AG10803 (cell line): ENCODE data around the gene CHM.
A peak's percentile ranks its signal among the peaks of the same experiment; 100 is the strongest.
"Not testable (repeated sequence)": the region's sequence is repeated elsewhere in the genome, so short reads cannot be mapped to it uniquely, and the experiment has no call there.

ENCODE experiments used
- DNase-seq: peaks from one replicate; pipeline ENCODE4 v3.0.0; 2010; ENCODE audit warnings: low read depth
- H3K4me3 ChIP-seq: 2 replicates; pipeline ENCODE4 v1.5.1; 2011; ENCODE audit warnings: mild to moderate bottlenecking, low read length, control low read depth
- TF ChIP-seq, protein P1 (sequence below): conservative IDR thresholded peaks from 2 replicates; pipeline ENCODE4 v1.5.1; 2011; ENCODE audit warnings: mild to moderate bottlenecking, low read length, control low read depth, inconsistent platforms

CHM gene

DNA sequence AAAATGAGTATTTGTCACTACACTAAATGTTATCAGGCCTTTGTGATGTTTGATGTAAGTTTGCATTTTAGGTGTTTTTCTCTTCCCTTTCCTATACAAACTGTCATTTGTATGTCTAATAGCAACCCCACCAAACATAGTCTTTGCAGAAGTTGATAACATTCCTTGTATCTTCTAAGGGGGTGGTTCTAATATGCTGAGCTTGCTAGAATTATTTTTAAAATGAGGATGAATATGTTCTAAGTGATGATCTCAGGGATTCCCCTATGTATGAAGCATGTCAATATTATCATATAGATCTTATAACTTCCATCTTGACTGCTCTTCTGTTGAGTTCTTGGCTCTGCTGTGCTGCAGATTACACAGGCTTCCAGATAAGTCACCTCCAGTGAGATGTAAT, 3.1 kb downstream of the CHM start:
- no peak overlapping the region for H3K4me3 ChIP-seq
- no peak for DNase-seq
- TF ChIP-seq, protein P1, sequence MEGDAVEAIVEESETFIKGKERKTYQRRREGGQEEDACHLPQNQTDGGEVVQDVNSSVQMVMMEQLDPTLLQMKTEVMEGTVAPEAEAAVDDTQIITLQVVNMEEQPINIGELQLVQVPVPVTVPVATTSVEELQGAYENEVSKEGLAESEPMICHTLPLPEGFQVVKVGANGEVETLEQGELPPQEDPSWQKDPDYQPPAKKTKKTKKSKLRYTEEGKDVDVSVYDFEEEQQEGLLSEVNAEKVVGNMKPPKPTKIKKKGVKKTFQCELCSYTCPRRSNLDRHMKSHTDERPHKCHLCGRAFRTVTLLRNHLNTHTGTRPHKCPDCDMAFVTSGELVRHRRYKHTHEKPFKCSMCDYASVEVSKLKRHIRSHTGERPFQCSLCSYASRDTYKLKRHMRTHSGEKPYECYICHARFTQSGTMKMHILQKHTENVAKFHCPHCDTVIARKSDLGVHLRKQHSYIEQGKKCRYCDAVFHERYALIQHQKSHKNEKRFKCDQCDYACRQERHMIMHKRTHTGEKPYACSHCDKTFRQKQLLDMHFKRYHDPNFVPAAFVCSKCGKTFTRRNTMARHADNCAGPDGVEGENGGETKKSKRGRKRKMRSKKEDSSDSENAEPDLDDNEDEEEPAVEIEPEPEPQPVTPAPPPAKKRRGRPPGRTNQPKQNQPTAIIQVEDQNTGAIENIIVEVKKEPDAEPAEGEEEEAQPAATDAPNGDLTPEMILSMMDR = no peak

DNA sequence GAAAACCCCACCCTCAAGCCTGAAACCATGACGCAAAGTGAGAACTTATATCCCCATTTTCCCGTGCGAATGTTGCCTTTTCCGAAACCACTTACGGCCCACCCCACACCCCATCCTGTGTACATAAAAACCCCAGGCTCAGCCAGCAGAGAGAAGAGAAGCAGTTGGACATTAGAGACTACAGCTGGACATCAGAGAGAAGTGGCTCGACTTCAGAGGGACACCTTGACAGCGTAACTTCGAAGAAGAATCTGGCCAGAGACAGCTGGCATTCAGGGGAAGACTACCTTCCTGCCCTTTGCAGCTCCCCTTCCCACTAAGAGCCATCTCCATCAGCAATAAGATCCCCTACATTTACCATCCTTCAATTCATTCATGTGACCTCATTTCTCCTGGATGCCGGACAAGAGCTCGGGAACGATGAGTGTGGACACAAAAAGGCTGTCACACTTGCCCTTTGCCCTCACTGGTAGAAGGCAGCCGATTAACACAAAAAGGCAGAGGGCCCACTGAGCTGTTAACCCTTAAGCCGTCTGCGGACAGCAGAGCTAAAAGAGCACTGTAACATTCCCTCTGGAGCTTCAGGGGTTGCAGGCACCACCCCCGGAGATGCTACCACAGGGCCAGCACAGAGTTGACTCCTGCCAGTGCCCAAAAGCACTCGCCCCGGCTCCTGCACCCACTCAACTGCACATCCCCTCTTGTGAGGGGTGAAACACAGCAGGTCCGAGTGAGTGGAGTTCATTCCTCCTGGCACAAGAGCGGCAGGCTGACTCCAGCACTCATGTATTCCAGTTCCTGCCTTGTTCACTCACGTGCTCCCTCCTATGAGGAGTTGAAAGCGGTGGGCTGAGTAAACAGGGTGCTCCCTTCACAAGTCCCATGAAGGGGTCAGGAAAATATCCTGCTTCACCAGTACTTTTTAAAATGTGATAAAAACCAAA, 7.5 kb downstream of the CHM start:
- TF ChIP-seq, protein P1 = no peak
- DNase-seq = no peak
- H3K4me3 ChIP-seq = no peak overlapping the region

DNA sequence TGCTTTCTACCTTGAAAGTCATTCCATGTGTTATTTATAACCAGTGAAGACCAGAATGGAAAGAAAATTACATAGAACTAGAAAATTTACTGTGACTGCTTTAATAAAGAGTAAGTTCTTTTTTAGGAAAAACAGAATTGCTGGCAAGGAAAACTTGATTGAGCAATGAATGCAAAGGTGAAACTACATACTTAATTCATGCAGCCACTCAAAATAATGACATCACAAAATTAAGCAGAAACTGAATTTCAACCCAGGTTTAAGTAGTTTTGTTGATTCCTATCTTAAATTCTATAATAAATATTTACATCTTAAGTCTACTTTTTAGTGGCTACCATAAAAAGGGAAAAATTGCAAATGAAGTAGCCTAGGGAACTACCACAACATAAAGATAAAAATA, 14.0 kb downstream of the CHM start:
- no peak overlapping the region for H3K4me3 ChIP-seq
- DNase-seq = no peak
- TF ChIP-seq, protein P1 = no peak

DNA sequence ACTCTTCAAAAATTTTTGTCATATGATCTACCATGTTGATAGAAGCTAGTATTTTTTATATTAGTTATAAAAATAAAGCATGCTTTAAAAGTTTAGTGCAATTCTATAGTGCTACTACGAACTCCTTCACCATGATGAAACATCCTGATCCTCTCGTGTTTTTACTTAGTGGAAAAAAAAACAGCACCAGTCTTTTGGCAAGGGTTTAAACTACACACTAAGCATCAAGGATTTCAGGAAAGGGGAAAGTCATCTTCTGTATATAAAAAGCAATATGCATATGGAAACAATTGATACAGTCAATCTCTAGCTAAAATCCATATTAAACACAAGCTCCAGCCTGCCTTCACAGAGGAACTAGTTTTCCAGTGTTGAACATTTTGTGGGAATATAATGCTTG, 18.7 kb downstream of the CHM start:
- DNase-seq = peak; percentile 20
- H3K4me3 ChIP-seq = no peak overlapping the region
- TF ChIP-seq, protein P1 = no peak

DNA sequence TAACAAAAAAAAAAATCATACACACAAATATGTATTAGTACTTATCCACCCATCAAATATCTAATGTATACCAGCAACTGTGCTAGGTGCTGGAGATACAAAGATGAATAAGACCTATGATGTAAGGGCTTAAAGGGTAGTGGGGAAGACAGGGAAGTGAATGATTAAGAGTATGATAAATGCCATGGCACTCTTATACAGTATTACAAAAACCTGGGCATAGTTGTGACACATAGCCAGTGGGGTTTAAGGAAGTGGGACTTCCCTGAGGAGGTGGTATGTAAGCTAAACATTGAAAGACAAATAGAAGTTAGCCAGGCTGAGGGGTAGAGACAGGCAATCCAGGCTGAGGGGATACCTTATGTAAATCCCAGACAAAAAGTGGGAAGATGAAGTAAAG, 23.5 kb downstream of the CHM start:
- no peak for DNase-seq
- TF ChIP-seq, protein P1 = no peak

DNA sequence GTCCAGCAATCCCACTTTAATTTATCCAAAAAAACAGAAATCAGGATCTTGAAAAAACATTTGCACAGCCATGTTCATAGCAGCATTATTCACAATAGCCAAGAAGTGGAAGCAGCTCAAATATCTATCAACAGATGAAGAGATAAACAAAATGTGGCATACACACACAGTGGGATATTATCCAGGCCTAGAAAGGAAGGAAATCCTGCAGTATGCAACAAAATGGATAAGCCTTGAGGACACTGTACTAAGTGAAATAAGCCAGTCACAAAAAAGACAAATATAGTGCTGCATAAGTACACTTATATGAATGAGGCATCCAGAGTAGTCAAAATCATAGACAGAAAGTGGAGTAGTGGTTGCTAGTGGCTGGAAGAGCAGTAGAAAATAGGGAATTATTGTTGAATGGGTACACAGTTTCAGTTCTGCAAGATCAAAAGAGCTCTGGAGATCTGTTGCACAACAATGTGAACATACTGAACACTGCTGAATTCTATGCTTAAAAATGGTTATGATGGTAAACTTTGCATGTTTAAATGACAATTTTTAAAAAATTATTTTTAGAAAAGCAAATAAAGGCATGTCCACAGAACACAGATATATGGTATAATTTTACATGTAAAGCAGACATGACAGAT, 25.6 kb downstream of the CHM start:
- DNase-seq = no peak
- H3K4me3 ChIP-seq = no peak overlapping the region
- TF ChIP-seq, protein P1 = no peak

More for the DNA sequence above, 23.5 kb downstream of the CHM start:
- no peak overlapping the region for H3K4me3 ChIP-seq

DNA sequence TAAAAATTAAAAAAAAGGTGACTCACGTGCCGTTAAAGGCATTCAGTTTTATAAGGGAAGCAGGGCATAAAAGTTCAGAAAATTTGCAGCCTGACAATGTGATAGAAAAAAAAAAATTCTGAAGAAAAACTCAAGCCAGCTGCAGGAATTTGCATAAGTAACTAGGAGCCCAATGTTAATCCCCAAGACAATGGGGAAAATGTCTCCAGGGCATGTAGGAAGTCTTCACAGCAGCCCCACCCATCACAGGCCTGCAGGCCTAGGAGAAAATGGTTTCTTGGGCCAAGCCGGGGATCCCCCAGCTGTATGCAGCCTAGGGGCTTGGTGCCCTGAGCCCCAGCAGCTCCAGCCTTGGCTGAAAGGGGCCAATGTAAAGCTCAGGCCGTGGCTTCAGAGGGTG, 31.2 kb downstream of the CHM start:
- DNase-seq = no peak
- TF ChIP-seq, protein P1 = no peak
- no peak overlapping the region for H3K4me3 ChIP-seq

DNA sequence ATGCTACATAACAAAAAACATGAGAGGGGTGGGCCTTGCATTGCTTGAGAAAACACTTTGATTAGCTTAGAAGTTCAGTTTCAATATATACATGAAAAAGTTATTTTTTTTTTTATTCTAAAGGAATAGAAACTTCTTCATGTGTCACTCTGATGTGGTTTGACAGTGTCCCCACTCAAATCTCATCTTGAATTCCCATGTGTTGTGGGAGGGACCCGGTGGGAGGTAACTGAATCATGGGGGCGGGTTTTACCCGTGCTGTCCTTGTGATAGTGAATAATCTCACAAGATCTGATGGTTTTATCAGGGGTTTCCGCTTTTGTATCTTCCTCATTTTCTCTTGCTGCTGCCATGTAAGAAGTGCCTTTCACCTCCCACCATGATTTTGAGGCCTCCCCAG, 32.4 kb downstream of the CHM start:
- not testable (repeated sequence) for DNase-seq, H3K4me3 ChIP-seq
